ENCODE results near the gene NUDT16L1. TPM values are rescaled to one million over a fixed set of nuclear protein-coding genes. Genes with fewer than 3 reads are reported as not detected.

Gene NUDT16L1
- total RNA-seq, 6 experiments from 2014 or later, result 17.8 to 36.3 (median 23.0) TPM

DNA sequence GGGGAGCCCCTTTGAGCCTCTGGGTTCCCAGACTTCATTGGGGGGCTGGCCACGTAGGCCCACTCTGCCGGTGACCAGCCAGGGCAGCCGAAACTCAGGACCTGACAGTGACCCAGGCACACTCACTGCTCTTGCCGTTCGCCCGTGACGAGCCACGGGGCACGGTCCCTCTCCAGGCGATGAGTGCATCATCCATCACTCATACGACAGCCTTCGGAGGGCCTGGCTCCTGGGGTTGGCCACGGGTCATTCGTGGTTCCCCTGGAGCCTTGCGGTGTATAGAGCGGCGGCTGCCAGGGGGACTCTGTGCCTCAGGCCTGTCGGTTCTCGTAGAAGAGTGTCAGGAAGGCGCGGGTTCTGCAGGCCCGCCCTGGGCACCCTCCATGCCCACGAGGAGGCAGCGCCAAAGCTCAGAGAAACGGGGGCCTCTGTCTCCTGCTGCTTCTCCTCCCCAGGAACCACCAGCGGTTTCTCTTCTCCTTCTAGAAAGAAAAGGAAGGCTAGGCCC lies 11.2 kb upstream of the NUDT16L1 start:
- ATAC-seq, result no peak
- H3K4me1 ChIP-seq, result peaks cover 0 to 72% (median 31%) of the 10 kb centered on the region in 4 donors
- peak in 1 of 3 donors; percentile 26 for DNase-seq
- no peaks in the 10 kb centered on the region for H3K27me3 ChIP-seq
- intact Hi-C loops (cut with DNase I), result no loop called here
- TF ChIP-seq, protein P1, sequence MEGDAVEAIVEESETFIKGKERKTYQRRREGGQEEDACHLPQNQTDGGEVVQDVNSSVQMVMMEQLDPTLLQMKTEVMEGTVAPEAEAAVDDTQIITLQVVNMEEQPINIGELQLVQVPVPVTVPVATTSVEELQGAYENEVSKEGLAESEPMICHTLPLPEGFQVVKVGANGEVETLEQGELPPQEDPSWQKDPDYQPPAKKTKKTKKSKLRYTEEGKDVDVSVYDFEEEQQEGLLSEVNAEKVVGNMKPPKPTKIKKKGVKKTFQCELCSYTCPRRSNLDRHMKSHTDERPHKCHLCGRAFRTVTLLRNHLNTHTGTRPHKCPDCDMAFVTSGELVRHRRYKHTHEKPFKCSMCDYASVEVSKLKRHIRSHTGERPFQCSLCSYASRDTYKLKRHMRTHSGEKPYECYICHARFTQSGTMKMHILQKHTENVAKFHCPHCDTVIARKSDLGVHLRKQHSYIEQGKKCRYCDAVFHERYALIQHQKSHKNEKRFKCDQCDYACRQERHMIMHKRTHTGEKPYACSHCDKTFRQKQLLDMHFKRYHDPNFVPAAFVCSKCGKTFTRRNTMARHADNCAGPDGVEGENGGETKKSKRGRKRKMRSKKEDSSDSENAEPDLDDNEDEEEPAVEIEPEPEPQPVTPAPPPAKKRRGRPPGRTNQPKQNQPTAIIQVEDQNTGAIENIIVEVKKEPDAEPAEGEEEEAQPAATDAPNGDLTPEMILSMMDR (IDR thresholded peaks at IDR 0.05), result no peak
- no peak overlapping the region for H3K4me3 ChIP-seq
- WGBS (ENCODE audit: insufficient coverage, low coverage, low lambda C conversion rate, missing lambda C conversion rate), result 40% methylated on average over 1 of the region's 26 CpGs
- H3K36me3 ChIP-seq, result peaks cover 0 to 14% (median 8%) of the 10 kb centered on the region in 4 donors
- H3K9me3 ChIP-seq, result no peaks in the 10 kb centered on the region
- peak overlapping the region; percentile 17 to 96 (median 81) for H3K27ac ChIP-seq

DNA sequence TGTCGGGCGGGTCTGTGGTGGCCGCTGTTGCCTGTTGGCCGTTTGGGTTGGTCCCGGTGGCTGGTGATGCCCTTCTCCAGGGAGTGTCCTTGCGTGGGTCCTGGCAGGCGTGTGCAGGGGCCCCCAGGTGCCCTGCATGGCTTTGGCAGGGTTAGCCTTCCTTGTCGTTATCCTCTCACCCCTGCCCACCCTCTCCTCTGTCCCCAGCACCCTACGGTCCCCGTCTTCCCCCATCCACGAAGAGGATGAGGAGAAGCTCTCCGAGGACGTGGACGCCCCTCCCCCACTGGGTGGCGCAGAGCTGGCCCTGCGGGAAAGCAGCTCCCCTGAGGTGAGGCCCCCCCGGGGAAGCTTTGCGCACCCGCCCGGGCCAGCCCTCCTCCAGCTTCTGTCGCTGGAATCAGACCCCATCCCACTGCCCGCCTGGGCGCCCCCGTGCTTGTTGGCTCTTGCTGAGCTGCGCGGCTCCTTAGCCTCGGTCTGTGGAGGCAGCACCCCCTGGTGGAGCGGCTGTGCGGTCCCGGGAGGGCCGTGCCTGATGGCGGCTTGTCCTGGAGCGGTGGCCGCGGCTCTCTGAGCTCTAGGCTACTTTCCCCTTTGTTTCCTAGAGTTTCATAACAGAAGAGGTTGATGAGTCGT lies 10.6 kb upstream of the NUDT16L1 start:
- no peaks in the 10 kb centered on the region for H3K9me3 ChIP-seq
- TF ChIP-seq POLR2A (IDR thresholded peaks at IDR 0.05), result no peak
- TF ChIP-seq, protein P1 (IDR thresholded peaks at IDR 0.05), result peak; percentile 51 to 72 (median 55)
- no peaks in the 10 kb centered on the region for H3K27me3 ChIP-seq
- peak in 2 of 3 donors; percentile 75 to 81 for DNase-seq
- 17% methylated on average over 9 of the region's 36 CpGs for WGBS (ENCODE audit: insufficient coverage, low coverage, low lambda C conversion rate, missing lambda C conversion rate)
- intact Hi-C loops (cut with DNase I), result no loop called here
- H3K4me3 ChIP-seq, result no peak overlapping the region
- peak overlapping the region; percentile 17 to 96 (median 81) for H3K27ac ChIP-seq
- peaks cover 0 to 76% (median 30%) of the 10 kb centered on the region in 4 donors for H3K4me1 ChIP-seq
- peaks cover 0 to 13% (median 6%) of the 10 kb centered on the region in 4 donors for H3K36me3 ChIP-seq
- peak; percentile 14 to 28 (median 16) for ATAC-seq

DNA sequence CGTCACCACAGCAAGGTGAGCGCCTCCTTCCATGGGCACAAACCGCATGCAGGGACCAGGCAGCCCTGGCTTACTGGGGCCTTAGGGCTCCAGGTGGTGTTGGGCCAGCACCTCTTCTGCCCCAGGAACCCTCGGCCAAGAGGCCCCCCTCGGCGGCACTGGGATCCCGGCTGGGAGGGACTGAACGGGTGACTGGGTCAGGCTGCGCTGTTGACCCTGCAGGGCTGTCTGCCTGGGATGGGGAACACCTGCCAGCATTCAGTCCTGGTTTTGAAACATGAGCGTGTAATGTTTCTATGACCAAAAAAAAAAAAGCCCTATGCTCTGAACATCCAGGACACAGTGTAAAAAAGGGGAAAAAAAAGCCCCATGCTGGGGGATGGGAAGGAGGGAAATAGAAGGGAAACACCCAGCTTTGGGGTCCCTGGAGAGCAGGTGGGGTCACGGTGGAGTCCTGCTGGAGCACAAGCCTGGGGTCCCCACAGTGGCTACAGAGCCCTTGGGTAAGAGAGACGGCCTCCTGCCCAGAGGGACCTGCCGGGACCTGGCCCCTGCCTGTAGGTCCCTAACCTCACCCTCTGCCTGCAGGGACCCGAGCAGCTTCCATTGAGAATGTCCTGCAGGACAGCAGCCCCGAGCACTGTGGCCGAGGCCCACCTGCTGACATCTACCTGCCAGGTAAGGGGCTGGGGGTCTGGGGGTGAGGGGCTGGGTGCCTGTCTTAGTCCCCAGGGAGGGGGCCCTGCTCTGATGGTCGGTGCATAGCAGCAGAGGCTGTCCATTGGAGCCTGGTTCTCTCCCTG lies 9.9 kb upstream of the NUDT16L1 start:
- no peaks in the 10 kb centered on the region for H3K27me3 ChIP-seq
- H3K9me3 ChIP-seq, result no peaks in the 10 kb centered on the region
- H3K36me3 ChIP-seq, result peaks cover 0 to 13% (median 6%) of the 10 kb centered on the region in 4 donors
- peak; percentile 53 to 88 (median 85) for DNase-seq
- peak overlapping the region; percentile 81 to 96 (median 84) for H3K27ac ChIP-seq
- H3K4me3 ChIP-seq, result no peak overlapping the region
- TF ChIP-seq POLR2A (IDR thresholded peaks at IDR 0.05), result no peak
- TF ChIP-seq, protein P1 (IDR thresholded peaks at IDR 0.05), result no peak
- intact Hi-C loops (cut with DNase I), result no loop called here
- ATAC-seq, result peak in 2 of 4 donors; percentile 3 to 19
- peaks cover 0 to 76% (median 34%) of the 10 kb centered on the region in 4 donors for H3K4me1 ChIP-seq
- WGBS (ENCODE audit: insufficient coverage, low coverage, low lambda C conversion rate, missing lambda C conversion rate), result 51% methylated on average over 8 of the region's 17 CpGs

DNA sequence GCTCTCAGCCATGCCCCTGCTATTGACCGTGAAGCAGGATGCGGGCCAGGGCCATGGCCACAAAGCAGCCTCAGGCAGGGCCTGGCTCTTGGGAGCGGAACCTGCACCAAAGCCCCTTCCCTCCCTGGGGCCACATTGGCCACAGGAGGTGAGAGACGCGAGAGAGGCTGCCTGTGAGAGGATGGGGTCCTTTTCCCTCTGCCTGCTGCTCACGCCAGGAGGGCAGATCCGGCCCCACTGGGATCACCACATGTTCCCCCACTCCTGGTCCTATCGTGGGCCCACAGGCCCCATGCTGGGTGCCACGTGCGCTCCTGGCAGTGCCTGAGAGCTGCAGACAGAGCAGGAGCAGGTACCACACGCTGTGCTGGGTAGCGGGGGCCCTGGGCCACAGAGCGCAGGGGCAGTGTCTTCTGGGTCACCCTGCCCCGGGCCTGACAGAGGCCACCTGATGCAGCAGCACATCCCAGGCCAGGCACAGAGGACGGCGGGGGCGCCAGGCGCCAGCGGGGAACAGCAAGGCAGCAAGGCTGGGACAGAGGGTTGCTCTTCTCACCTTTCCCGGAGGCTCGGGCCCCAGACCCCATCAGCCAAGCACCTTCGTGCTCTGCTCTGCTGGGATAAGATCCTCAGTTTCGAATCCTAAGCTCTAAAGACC lies 9.2 kb upstream of the NUDT16L1 start:
- Histone ChIP-seq H3K27ac (peak overlapping the region; percentile 81 to 96 (median 84)), H3K27me3 (no peaks in the 10 kb centered on the region), H3K4me1 (peaks cover 0 to 76% (median 34%) of the 10 kb centered on the region in 4 donors), H3K9me3 (no peaks in the 10 kb centered on the region), H3K36me3 (peaks cover 0 to 13% (median 6%) of the 10 kb centered on the region in 4 donors), H3K4me3 (no peak overlapping the region)
- TF ChIP-seq, protein P1 (IDR thresholded peaks at IDR 0.05), result no peak
- no peak for TF ChIP-seq POLR2A (IDR thresholded peaks at IDR 0.05)
- ATAC-seq, result peak; percentile 25 to 36 (median 32)
- 27% methylated on average over 5 of the region's 23 CpGs for WGBS (ENCODE audit: insufficient coverage, low coverage, low lambda C conversion rate, missing lambda C conversion rate)
- peak; percentile 70 to 88 (median 82) for DNase-seq
- intact Hi-C loops (cut with DNase I), result no loop called here
